Measurements from ENCODE around the gene BTBD7. TPM values are rescaled to one million over a fixed set of nuclear protein-coding genes. Genes with fewer than 3 reads are reported as not detected.
"Not testable (repeated sequence)": the region's sequence is repeated elsewhere in the genome, so short reads cannot be mapped to it uniquely, and the experiment has no call there.

BTBD7 gene
- total and polyA plus RNA-seq, 4 donors, result 7.8 to 47.7 (median 19.4) TPM

DNA sequence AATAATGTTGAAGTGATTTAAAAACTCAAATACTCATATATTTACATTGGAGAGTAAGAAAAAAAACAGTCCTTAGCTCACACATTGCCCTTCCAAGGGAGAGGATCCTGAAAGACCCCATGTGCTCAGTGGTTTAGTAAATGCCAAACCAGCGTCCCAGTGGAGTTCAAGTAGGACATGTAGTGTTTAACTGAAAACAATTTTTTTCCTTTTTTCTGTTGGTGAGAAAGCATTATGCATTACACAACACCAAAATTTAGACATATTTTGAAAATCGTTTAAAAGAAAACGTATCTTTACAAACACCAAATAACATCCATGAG lies 92.2 kb downstream of the BTBD7 start:
- Histone ChIP-seq H3K9me3 (ENCODE audit: control insufficient read depth in 4 of 4, insufficient read depth in 3 of 4, low read length in 3 of 4) (no peaks in the 10 kb centered on the region), H3K36me3 (ENCODE audit: control insufficient read depth in 4 of 4, insufficient read depth in 4 of 4, low read length in 4 of 4) (peaks cover 20 to 28% (median 25%) of the 10 kb centered on the region in 4 donors), H3K27me3 (ENCODE audit: control insufficient read depth in 3 of 3, insufficient read depth in 3 of 3, low read length in 2 of 3) (no peaks in the 10 kb centered on the region), H3K4me3 (no peak overlapping the region), H3K9ac (ENCODE audit: insufficient read depth in 1 of 2, low read length in 2 of 2) (no peak overlapping the region), H3K27ac (ENCODE audit: low read depth in 1 of 2, low read length in 1 of 2) (no peak overlapping the region), H3K4me1 (ENCODE audit: control insufficient read depth in 5 of 5, insufficient read depth in 5 of 5, low read length in 5 of 5) (peaks cover 0 to 1% (median 0%) of the 10 kb centered on the region in 5 donors)
- DNase-seq, result no peak
- no peak for TF ChIP-seq CTCF (IDR thresholded peaks at IDR 0.05; ENCODE audit: control extremely low read depth, extremely low read depth)
- WGBS, 2 donors, result 81 to 87% methylated on average over 3 of the region's 3 CpGs
- no peak for ATAC-seq (ENCODE audit: insufficient read depth, low FRiP score)

DNA sequence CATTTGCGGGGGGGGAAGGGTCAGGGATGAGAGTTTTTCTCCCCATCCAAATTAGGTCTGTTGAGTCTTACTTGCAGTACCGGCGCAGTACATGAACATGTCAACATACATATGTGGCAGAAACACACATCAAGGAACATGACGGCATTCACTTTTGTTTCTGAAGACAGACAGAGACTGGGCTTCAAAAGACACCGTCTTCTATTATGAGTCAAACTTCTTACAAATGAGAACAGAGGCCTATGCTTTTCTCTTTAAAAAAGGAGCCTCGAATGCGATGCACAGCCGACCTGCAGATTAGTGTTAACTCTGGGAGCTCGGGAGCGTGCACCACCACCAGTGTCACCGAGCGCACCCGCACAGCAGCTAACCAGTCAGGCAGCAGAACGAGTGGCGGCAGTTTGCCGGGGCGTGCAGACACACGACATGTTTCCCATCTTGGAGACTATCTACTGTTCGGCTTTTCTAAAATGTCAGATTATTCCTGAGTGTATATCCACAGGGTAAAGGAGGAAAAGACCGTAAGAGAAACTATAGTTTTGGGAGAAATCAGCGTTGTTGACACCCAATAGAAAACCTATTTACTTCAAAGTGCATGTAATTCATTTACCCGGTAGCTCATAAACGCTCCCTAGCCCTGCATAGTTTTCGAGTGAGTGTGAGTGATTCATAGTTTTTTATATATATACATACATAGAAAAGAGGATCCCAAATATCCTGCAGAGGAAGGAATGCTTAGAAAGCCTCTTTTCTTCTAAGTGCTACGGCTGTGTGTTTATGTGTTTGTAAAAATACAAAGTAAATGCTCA lies 92.8 kb downstream of the BTBD7 start:
- 93 to 95% methylated on average over 25 of the region's 25 CpGs for WGBS, 2 donors
- TF ChIP-seq CTCF (IDR thresholded peaks at IDR 0.05; ENCODE audit: control extremely low read depth, extremely low read depth), result no peak
- H3K4me3 ChIP-seq, result no peak overlapping the region
- ATAC-seq (ENCODE audit: insufficient read depth, low FRiP score), result no peak
- H3K4me1 ChIP-seq (ENCODE audit: control insufficient read depth in 5 of 5, insufficient read depth in 5 of 5, low read length in 5 of 5), result peaks cover 0 to 1% (median 0%) of the 10 kb centered on the region in 5 donors
- H3K27ac ChIP-seq (ENCODE audit: low read depth in 1 of 2, low read length in 1 of 2), result no peak overlapping the region
- H3K9me3 ChIP-seq (ENCODE audit: control insufficient read depth in 4 of 4, insufficient read depth in 3 of 4, low read length in 3 of 4), result no peaks in the 10 kb centered on the region
- DNase-seq, result no peak
- no peaks in the 10 kb centered on the region for H3K27me3 ChIP-seq (ENCODE audit: control insufficient read depth in 3 of 3, insufficient read depth in 3 of 3, low read length in 2 of 3)
- peaks cover 15 to 22% (median 21%) of the 10 kb centered on the region in 4 donors for H3K36me3 ChIP-seq (ENCODE audit: control insufficient read depth in 4 of 4, insufficient read depth in 4 of 4, low read length in 4 of 4)
- no peak overlapping the region for H3K9ac ChIP-seq (ENCODE audit: insufficient read depth in 1 of 2, low read length in 2 of 2)

GRCh38 chr14:93234798-93235197 lies 98.0 kb downstream of the BTBD7 start:
- no peak for TF ChIP-seq CTCF (IDR thresholded peaks at IDR 0.05; ENCODE audit: control extremely low read depth, extremely low read depth)
- peaks cover 0 to 4% (median 0%) of the 10 kb centered on the region in 5 donors for H3K4me1 ChIP-seq (ENCODE audit: control insufficient read depth in 5 of 5, insufficient read depth in 5 of 5, low read length in 5 of 5)
- WGBS, 2 donors, result 55 to 68% methylated on average over 10 of the region's 10 CpGs
- no peak overlapping the region for H3K9ac ChIP-seq (ENCODE audit: insufficient read depth in 1 of 2, low read length in 2 of 2)
- no peak for DNase-seq
- H3K27me3 ChIP-seq (ENCODE audit: control insufficient read depth in 3 of 3, insufficient read depth in 3 of 3, low read length in 2 of 3), result no peaks in the 10 kb centered on the region
- H3K9me3 ChIP-seq (ENCODE audit: control insufficient read depth in 4 of 4, insufficient read depth in 3 of 4, low read length in 3 of 4), result peaks cover 0 to 4% (median 0%) of the 10 kb centered on the region in 4 donors
- ATAC-seq (ENCODE audit: insufficient read depth, low FRiP score), result no peak
- no peak overlapping the region for H3K4me3 ChIP-seq
- no peak overlapping the region for H3K27ac ChIP-seq (ENCODE audit: low read depth in 1 of 2, low read length in 1 of 2)
- H3K36me3 ChIP-seq (ENCODE audit: control insufficient read depth in 4 of 4, insufficient read depth in 4 of 4, low read length in 4 of 4), result no peaks in the 10 kb centered on the region

DNA sequence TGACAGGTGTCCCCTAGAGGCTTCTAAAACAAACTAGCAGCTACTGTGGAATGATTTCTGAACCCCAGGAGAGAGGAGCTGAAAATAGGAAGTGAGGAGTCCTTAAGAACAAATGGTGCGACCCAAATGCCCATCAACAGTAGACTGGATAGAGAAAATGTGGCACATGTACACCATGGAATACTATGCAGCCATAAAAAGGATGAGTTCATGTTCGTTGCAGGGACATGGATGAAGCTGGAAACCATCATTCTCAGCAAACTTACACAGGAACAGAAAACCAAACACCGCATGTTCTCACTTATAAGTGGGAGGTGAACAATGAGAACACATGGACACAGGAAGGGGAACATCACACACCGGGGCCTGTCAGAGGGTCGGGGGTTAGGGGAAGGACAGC lies 99.8 kb downstream of the BTBD7 start:
- H3K9ac ChIP-seq (ENCODE audit: insufficient read depth in 1 of 2, low read length in 2 of 2); DNase-seq; H3K36me3 ChIP-seq (ENCODE audit: control insufficient read depth in 4 of 4, insufficient read depth in 4 of 4, low read length in 4 of 4); ATAC-seq (ENCODE audit: insufficient read depth, low FRiP score); H3K4me3 ChIP-seq; H3K27ac ChIP-seq (ENCODE audit: low read depth in 1 of 2, low read length in 1 of 2); H3K27me3 ChIP-seq (ENCODE audit: control insufficient read depth in 3 of 3, insufficient read depth in 3 of 3, low read length in 2 of 3); H3K4me1 ChIP-seq (ENCODE audit: control insufficient read depth in 5 of 5, insufficient read depth in 5 of 5, low read length in 5 of 5); H3K9me3 ChIP-seq (ENCODE audit: control insufficient read depth in 4 of 4, insufficient read depth in 3 of 4, low read length in 3 of 4): not testable (repeated sequence)
- WGBS, 2 donors, result 88 to 92% methylated on average over 5 of the region's 5 CpGs

All from lung (tissue), 12 donors.